CD4-positive, alpha-beta T cell treated with Interferon alpha-2 for 1 hour (primary cell): ENCODE data around the gene LRP3.
"Not testable (repeated sequence)": the region's sequence is repeated elsewhere in the genome, so short reads cannot be mapped to it uniquely, and the experiment has no call there.

Experiments used
- DNase-seq, 2 donors: peaks; one replicate each; pipeline ENCODE4 v3.0.0-alpha.2; 2020 to 2022

Gene LRP3

DNA sequence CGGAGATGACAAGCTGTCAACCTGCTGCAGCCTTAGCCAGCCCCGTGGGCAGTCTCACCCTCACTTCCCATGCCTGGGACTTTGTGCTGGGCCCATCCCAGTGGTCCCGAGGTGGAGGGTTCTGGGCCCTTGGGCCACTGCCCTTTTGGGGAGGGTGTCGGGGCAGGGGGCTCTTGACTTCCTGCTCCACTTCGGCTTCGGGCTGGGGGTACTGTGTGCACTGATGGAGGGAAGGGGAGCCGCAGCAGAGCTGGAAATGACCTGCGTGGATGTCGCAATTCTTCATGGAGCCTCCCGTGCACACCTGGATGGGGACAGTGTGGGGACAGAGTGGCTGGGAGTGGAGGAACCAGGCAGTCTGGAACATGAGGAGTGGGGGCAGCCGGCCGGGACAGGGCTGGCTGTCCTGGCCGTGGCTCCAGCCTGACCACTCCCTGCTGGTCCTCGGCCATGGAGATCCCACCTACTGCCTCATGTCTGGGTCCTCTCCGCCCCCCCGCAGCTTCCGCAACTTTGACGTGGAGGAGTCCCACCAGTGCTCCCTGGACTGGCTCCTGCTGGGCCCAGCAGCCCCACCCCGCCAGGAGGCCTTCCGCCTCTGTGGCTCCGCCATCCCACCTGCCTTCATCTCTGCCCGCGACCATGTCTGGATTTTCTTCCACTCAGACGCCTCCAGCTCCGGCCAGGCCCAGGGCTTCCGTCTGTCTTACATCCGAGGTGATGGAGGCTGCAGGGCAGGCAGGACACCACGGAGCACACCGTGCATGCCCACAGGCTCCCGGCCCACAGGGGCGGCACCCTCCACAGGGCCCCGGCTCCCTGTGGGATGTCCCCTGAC lies 10.2 kb downstream of the LRP3 start:
- no peak for DNase-seq

DNA sequence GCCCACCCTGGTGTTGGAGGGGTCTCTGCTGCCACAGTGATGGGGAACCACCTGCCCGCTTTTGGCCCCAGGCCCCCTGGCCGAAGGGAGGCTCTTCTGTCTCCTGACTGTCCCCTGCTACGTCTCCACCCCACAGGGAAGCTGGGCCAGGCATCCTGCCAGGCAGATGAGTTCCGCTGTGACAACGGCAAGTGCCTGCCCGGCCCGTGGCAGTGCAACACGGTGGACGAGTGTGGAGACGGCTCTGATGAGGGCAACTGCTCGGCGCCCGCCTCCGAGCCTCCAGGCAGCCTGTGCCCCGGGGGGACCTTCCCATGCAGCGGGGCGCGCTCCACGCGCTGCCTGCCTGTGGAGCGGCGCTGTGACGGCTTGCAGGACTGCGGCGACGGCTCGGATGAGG lies 11.0 kb downstream of the LRP3 start:
- DNase-seq, result no peak

DNA sequence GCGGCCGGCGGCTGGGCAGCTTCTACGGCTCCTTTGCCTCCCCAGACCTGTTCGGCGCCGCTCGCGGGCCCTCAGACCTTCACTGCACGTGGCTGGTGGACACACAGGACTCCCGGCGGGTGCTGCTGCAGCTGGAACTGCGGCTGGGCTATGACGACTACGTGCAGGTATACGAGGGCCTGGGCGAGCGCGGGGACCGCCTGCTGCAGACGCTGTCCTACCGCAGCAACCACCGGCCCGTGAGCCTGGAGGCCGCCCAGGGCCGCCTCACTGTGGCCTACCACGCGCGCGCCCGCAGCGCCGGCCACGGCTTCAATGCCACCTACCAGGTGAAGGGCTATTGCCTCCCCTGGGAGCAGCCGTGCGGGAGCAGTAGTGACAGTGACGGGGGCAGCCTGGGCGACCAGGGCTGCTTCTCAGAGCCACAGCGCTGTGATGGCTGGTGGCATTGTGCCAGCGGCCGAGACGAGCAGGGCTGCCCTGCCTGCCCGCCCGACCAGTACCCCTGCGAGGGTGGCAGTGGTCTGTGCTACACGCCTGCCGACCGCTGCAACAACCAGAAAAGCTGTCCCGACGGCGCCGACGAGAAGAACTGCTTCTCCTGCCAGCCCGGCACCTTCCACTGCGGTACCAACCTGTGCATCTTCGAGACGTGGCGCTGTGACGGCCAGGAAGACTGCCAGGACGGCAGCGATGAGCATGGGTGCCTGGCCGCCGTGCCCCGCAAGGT lies 11.6 kb downstream of the LRP3 start:
- DNase-seq, result no peak

GRCh38 chr19:33206261-33207039 lies 12.3 kb downstream of the LRP3 start:
- DNase-seq, result no peak

DNA sequence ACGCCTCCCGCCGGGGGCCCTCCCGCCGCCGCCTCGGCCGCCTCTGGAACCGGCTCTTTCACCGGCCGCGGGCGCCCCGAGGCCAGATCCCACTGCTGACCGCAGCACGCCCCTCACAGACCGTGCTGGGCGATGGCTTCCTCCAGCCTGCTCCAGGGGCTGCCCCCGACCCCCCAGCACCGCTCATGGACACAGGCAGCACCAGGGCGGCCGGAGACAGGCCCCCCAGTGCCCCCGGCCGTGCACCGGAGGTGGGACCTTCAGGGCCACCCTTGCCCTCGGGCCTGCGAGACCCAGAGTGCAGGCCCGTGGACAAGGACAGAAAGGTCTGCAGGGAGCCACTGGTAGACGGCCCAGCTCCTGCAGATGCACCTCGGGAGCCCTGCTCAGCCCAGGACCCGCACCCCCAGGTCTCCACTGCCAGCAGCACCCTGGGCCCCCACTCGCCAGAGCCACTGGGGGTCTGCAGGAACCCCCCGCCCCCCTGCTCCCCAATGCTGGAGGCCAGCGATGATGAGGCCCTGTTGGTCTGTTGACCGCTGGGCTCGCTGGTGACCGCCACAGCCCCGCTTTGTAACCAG lies 13.0 kb downstream of the LRP3 start:
- DNase-seq, result no peak

GRCh38 chr19:33207903-33208302 lies 13.8 kb downstream of the LRP3 start:
- DNase-seq, result no peak

DNA sequence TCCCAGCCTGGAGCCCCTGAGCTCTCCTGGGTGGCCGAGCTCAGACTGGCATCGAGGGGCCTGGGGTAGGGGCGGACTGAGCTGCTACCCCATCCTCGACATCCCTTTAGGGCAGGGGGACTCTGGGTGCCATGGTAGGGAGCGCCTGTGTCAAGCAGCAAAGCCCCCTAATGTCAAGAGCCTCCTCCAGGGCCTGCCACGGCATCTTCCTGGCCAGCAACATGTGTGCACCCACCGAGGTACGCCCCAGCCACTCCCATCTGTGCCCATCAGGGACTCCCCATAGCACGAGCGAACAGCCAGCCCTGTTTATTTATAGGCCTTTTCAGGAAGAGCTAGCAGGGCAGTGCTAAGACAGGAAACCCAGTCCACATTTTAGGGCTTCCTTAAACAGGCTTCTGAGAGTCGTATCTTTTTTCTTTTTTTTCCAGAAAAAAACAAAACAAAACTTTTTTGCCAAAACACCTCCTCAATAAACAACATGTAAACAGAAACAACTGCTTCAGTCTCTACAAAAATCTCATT lies 14.3 kb downstream of the LRP3 start:
- DNase-seq, result no peak

DNA sequence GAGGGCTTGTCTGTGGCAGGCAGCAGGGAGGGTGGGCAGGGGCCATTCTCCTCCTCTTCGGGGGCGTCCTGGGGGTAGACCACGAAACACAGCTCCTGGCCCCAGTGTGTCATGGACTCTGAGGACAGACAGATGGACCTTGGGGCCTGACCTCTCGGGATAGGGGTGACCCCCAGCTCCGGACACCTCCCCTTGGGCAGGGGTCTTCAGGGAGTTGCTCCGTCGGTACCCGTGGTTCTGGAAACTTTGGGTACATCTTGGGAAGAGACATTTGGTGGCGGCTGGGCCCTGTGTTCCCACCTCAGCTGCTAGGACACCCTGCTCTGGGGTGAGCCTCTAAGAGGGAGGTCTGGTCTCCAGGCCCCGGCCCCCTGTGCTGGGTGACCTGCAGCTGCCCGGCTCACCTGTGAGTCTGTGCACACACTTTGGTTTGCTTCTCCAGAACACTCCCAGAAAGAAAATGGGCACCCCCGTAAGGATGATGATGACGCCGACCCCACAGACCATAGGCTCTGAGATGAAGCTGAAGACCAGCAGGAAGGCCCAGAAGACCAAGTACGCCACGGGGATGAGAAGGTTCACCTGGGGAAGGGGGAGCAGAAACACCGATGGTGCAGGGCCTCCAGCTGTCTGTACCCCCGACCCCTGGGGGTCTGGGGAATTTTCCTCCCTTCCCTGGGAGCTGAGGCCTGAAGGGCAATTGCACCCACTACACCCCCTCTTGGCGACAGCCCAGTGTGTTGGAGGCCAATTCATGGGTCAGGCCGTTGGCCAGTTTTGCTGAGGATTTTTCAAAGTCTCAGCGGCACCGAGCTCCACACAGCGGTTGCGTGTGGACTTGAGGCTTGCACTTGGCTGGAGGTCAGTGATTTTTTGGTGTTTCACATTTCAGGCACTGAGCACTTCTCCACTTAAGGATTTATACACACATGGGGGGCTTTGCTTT lies 15.0 kb downstream of the LRP3 start:
- no peak for DNase-seq

- DNase-seq, result not testable (repeated sequence)
These were observed 15.7 kb downstream of the LRP3 start for GRCh38 chr19:33209850-33210230.

DNA sequence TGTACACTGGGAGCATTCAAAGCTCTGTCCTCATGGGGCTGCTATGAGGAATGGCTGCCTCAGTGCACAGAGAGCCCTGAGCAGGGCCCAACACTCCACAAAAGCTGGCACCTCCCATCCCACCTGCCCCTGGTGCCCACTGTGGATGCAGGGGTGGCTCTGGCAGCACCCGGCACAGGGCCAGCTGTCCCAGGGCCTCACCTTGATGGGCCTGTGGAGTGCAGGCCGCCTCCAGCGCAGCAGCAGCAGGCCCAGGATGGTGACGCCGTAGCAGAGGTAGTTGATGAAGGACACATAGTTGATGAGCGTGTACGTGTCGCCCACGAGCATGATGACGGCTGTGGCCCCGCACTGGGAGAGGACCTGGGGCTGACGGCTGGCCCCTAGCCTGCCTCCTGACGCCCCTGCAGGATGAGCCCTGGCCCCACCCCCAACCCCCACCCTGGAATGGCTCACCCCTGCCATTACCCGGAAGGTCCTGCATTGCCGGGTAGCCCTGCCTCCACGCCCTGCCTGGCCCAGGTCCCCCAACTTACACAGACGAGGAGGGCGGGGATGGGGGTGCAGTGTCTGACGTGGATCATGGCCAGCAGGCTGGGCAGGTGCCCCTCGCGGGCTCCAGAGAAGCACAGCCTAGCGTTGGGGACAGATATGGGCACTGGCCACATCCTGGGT lies 16.3 kb downstream of the LRP3 start:
- no peak for DNase-seq

DNA sequence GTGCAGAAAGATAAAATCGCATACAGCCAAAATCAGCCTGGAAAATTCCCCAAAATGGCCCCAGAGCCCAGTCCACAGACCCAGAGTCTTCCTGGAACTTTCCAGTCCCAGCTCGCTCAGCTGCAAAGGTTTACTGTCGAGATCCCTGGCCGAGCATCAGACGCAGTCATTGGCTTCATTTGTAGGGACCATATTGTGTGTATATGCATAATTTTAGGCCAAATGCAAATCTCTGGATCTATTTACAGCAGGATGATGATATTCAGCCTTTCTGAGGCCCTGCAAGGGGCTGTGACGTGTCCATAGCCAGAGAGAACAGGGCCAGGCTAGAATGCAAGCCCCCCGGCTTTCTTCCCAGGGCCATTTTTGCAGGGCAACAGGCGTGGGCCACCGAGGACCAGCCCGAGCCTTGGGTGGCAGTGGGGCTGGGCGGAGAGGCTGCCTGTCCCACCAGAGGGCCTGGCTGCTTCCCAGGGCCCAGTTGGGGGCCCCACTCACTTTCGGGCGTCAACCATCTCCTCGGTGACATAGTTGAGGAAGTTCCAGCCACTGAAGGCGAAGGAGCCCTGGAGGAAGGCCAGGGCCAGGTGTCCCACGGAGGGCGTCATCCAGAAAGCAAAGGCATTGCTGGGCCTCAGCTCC lies 17.8 kb downstream of the LRP3 start:
- DNase-seq, result no peak

GRCh38 chr19:33212436-33213172 lies 18.5 kb downstream of the LRP3 start:
- no peak for DNase-seq

- no peak for DNase-seq
These were observed 20.5 kb downstream of the LRP3 start for GRCh38 chr19:33214596-33214995.

GRCh38 chr19:33215438-33216197 lies 21.5 kb downstream of the LRP3 start:
- no peak for DNase-seq

DNA sequence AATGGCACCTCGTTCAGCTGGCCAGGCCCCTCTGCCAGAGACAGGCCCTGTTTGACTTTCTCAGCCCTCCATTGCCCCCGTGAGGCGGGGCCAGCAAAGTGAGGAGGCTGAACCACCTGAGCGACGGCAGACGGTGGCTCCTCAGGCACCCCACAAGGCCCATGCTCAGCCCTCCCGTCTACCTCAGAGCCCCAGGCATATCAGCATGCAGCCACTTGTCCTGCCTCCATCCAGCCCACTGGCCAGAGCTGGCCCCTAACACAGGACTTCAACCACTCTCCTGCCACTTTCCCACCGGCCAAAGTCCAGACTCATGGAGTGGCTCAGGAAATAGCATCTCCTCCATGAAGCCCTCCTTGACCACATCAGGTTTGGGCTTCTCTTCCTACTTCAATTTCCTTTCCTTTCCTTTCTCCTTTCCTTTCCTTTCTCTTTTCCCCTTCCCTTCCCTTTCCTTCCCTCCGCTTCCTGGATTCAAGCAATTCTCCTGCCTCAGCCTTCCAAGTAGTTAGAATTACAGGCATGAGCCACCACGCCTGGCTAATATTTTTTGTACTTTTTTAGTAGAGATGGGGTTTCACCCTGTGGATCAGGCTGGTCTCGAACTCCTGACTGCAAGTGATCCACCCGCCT lies 22.2 kb downstream of the LRP3 start:
- no peak for DNase-seq

- no peak for DNase-seq
These were observed 23.8 kb downstream of the LRP3 start for GRCh38 chr19:33217881-33218280.

GRCh38 chr19:33219261-33219815 lies 25.2 kb downstream of the LRP3 start:
- no peak for DNase-seq

DNA sequence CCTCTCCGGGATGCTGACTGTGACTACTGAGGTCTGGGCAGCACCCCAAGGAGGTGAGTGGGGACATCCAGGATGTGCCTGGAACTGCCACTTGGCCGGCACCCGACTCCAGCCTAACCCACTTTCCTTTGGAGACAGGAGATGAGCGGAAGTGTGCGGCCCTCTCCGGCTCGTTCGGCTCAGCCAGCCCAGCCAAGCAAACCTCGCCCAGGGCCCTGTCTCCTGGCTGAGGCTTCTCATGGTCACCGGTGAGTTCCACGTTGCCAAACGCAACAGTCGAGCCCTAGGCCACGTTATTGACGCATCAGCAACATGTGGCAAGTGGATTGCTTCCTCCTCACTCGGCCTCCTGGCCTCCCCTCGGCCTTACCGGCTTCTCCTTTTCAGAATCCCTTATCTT lies 26.0 kb downstream of the LRP3 start:
- DNase-seq, result no peak
